ENCODE results near the gene TOMM40.

- no peak for TF ChIP-seq ZFP36 (IDR thresholded peaks at IDR 0.05; ENCODE audit: low read depth, low read length, partially characterized antibody)
- TF ChIP-seq JUN (IDR thresholded peaks at IDR 0.05; ENCODE audit: borderline replicate concordance, low read depth, low read length) = no peak
- no peak for TF ChIP-seq JUN (CRISPR knock-in tag; IDR thresholded peaks at IDR 0.05; ENCODE audit: borderline replicate concordance)
- no peak for TF ChIP-seq ARID2 (IDR thresholded peaks at IDR 0.05)
- TF ChIP-seq, protein P1, sequence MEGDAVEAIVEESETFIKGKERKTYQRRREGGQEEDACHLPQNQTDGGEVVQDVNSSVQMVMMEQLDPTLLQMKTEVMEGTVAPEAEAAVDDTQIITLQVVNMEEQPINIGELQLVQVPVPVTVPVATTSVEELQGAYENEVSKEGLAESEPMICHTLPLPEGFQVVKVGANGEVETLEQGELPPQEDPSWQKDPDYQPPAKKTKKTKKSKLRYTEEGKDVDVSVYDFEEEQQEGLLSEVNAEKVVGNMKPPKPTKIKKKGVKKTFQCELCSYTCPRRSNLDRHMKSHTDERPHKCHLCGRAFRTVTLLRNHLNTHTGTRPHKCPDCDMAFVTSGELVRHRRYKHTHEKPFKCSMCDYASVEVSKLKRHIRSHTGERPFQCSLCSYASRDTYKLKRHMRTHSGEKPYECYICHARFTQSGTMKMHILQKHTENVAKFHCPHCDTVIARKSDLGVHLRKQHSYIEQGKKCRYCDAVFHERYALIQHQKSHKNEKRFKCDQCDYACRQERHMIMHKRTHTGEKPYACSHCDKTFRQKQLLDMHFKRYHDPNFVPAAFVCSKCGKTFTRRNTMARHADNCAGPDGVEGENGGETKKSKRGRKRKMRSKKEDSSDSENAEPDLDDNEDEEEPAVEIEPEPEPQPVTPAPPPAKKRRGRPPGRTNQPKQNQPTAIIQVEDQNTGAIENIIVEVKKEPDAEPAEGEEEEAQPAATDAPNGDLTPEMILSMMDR (IDR thresholded peaks at IDR 0.05 in 2 of 3, conservative IDR thresholded peaks at IDR 0.05 in 1 of 3; ENCODE audit: insufficient read depth in 2 of 3, low read depth in 1 of 3, low read length in 3 of 3) = no peak
- no peak for TF ChIP-seq ZNF41 (CRISPR knock-in tag; conservative IDR thresholded peaks at IDR 0.05)
- no peak for TF ChIP-seq ZKSCAN1 (IDR thresholded peaks at IDR 0.05; ENCODE audit: low read depth, low read length)
- TF ChIP-seq NR3C1 (CRISPR knock-in tag; IDR thresholded peaks at IDR 0.05) = no peak
- no peak for TF ChIP-seq EHMT2 (IDR thresholded peaks at IDR 0.05)
- TF ChIP-seq CCAR2 (IDR thresholded peaks at IDR 0.05; ENCODE audit: low read depth, low read length) = no peak
- no peak for TF ChIP-seq SLC30A9 (CRISPR knock-in tag; IDR thresholded peaks at IDR 0.05)
- no peak for TF ChIP-seq TCF7L2 (IDR thresholded peaks at IDR 0.05; ENCODE audit: low read depth, low read length)
- TF ChIP-seq, protein P2, sequence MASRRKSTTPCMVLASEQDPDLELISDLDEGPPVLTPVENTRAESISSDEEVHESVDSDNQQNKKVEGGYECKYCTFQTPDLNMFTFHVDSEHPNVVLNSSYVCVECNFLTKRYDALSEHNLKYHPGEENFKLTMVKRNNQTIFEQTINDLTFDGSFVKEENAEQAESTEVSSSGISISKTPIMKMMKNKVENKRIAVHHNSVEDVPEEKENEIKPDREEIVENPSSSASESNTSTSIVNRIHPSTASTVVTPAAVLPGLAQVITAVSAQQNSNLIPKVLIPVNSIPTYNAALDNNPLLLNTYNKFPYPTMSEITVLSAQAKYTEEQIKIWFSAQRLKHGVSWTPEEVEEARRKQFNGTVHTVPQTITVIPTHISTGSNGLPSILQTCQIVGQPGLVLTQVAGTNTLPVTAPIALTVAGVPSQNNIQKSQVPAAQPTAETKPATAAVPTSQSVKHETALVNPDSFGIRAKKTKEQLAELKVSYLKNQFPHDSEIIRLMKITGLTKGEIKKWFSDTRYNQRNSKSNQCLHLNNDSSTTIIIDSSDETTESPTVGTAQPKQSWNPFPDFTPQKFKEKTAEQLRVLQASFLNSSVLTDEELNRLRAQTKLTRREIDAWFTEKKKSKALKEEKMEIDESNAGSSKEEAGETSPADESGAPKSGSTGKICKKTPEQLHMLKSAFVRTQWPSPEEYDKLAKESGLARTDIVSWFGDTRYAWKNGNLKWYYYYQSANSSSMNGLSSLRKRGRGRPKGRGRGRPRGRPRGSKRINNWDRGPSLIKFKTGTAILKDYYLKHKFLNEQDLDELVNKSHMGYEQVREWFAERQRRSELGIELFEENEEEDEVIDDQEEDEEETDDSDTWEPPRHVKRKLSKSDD (conservative IDR thresholded peaks at IDR 0.05; ENCODE audit: low read length) = no peak
- no peak for TF ChIP-seq CEBPG (CRISPR knock-in tag; IDR thresholded peaks at IDR 0.05)
- no peak for TF ChIP-seq CEBPG (tag; conservative IDR thresholded peaks at IDR 0.05 in 1 of 2, IDR thresholded peaks at IDR 0.05 in 1 of 2)
- no peak for TF ChIP-seq MBD2 (IDR thresholded peaks at IDR 0.05; ENCODE audit: borderline replicate concordance, low read depth)
Measured at GRCh38 chr19:44903216-44903601, 12.2 kb downstream of the TOMM40 start.

Measured in K562 (cell line).